ENCODE data around the gene CERS2. TPM values are rescaled to one million over a fixed set of nuclear protein-coding genes. Genes with fewer than 3 reads are reported as not detected.

The CERS2 gene
- total RNA-seq, 2 experiments from 2014 or later = 64.7 to 92.8 TPM

DNA sequence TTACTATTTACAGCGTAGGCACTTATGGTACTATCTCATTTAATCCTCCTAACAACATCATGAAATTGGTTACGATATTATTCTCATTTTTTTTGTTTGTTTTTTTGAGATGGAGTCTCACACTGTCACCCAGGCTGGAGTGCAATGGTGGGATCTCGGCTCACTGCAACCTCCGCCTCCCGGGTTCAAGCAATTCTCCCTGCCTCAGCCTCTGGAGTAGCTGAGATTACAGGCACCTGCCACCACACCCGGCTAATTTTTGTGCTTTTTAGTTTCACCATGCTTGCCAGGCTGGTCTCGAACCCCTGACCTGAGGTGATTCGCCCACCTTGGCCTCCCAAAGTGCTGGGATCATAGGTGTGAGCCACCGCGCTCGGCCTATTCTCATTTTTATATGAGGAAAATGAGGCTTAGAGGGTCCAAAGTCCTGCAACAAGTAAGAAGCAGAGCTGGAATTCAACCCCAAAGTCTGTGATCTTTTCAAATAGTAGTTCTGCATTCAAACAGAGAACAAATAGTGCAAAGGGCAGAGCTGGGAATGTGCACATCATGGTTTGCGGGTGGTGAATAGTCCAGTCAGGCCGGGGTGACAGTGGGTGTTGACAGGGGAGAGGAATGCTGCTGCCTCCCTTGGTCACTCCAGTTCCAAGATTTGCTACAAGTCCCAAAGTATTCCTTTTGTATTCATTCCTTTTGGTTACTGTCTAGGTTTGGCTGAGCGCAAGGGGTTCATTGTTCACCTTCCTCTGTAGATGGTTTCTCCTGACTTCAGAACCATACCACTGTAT, 38.2 kb upstream of the CERS2 start:
- peaks cover 2% of the 10 kb centered on the region; the same call in 1 of the 2 replicates for H3K36me3 ChIP-seq (ENCODE audit: insufficient read depth, low read length)
- DNase-seq (ENCODE audit: low spot score) = no peak
- peaks cover 17% of the 10 kb centered on the region; the same call in 1 of the 2 replicates for H3K79me2 ChIP-seq (ENCODE audit: insufficient read depth, low read depth, low read length)
- no peak for TF ChIP-seq EZH2phosphoT487 (IDR thresholded peaks at IDR 0.05; ENCODE audit: borderline replicate concordance, low read depth, low read length)
- TF ChIP-seq, protein P1, sequence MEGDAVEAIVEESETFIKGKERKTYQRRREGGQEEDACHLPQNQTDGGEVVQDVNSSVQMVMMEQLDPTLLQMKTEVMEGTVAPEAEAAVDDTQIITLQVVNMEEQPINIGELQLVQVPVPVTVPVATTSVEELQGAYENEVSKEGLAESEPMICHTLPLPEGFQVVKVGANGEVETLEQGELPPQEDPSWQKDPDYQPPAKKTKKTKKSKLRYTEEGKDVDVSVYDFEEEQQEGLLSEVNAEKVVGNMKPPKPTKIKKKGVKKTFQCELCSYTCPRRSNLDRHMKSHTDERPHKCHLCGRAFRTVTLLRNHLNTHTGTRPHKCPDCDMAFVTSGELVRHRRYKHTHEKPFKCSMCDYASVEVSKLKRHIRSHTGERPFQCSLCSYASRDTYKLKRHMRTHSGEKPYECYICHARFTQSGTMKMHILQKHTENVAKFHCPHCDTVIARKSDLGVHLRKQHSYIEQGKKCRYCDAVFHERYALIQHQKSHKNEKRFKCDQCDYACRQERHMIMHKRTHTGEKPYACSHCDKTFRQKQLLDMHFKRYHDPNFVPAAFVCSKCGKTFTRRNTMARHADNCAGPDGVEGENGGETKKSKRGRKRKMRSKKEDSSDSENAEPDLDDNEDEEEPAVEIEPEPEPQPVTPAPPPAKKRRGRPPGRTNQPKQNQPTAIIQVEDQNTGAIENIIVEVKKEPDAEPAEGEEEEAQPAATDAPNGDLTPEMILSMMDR (conservative IDR thresholded peaks at IDR 0.05; ENCODE audit: low read length) = no peak
- intact Hi-C loops (cut with micrococcal nuclease; ENCODE audit: unreplicated experiment) = no loop called here
- H2AFZ ChIP-seq (ENCODE audit: low read length) = no peak overlapping the region
- no peaks in the 10 kb centered on the region for H3K9me2 ChIP-seq (ENCODE audit: insufficient read depth, low read length)
- CTCF ChIA-PET (ENCODE audit: unreplicated experiment) = no interaction called here
- no peak overlapping the region for H3K27ac ChIP-seq (ENCODE audit: low read depth, low read length, poor library complexity, severe bottlenecking)
- H3K4me1 ChIP-seq (ENCODE audit: insufficient read depth, low read length, poor library complexity, severe bottlenecking) = peaks cover 10% of the 10 kb centered on the region
- H3K9me3 ChIP-seq (ENCODE audit: low read length) = no peaks in the 10 kb centered on the region
- no TSS peak for BruUV-seq (replicated peaks)
- H3K4me3 ChIP-seq (ENCODE audit: low read depth, low read length, poor library complexity, severe bottlenecking) = no peak overlapping the region
- POLR2A ChIA-PET = interaction anchor here (0.6 kb wide), 1 partner anchor 37 kb away, joined by 4 read pairs; no protein-coding TSS in a partner anchor
- H3K4me2 ChIP-seq (ENCODE audit: low read length) = no peak overlapping the region
- no peaks in the 10 kb centered on the region for H4K20me1 ChIP-seq (ENCODE audit: insufficient read depth, low read length)

GRCh38 chr1:151011154-151011850, 36.7 kb upstream of the CERS2 start:
- POLR2A ChIA-PET = no interaction called here
- TF ChIP-seq, protein P1 (conservative IDR thresholded peaks at IDR 0.05; ENCODE audit: low read length) = no peak
- TF ChIP-seq EZH2phosphoT487 (IDR thresholded peaks at IDR 0.05; ENCODE audit: borderline replicate concordance, low read depth, low read length) = no peak

More at GRCh38 chr1:151011154-151011850, 36.7 kb upstream of the CERS2 start:
- H4K20me1 ChIP-seq (ENCODE audit: insufficient read depth, low read length) = no peaks in the 10 kb centered on the region
- intact Hi-C loops (cut with micrococcal nuclease; ENCODE audit: unreplicated experiment) = no loop called here
- CTCF ChIA-PET (ENCODE audit: unreplicated experiment) = no interaction called here
- H3K9me2 ChIP-seq (ENCODE audit: insufficient read depth, low read length) = no peaks in the 10 kb centered on the region
- H2AFZ ChIP-seq (ENCODE audit: low read length) = no peak overlapping the region
- DNase-seq (ENCODE audit: low spot score) = no peak
- no peaks in the 10 kb centered on the region for H3K9me3 ChIP-seq (ENCODE audit: low read length)
- H3K36me3 ChIP-seq (ENCODE audit: insufficient read depth, low read length) = no peaks in the 10 kb centered on the region
- no peak overlapping the region for H3K4me2 ChIP-seq (ENCODE audit: low read length)
- peaks cover 17% of the 10 kb centered on the region; the same call in 1 of the 2 replicates for H3K79me2 ChIP-seq (ENCODE audit: insufficient read depth, low read depth, low read length)
- no TSS peak for BruUV-seq (replicated peaks)
- H3K27ac ChIP-seq (ENCODE audit: low read depth, low read length, poor library complexity, severe bottlenecking) = no peak overlapping the region
- peaks cover 26% of the 10 kb centered on the region for H3K4me1 ChIP-seq (ENCODE audit: insufficient read depth, low read length, poor library complexity, severe bottlenecking)
- no peak overlapping the region for H3K4me3 ChIP-seq (ENCODE audit: low read depth, low read length, poor library complexity, severe bottlenecking)
